ENCODE data around the gene KLF12.

DNA sequence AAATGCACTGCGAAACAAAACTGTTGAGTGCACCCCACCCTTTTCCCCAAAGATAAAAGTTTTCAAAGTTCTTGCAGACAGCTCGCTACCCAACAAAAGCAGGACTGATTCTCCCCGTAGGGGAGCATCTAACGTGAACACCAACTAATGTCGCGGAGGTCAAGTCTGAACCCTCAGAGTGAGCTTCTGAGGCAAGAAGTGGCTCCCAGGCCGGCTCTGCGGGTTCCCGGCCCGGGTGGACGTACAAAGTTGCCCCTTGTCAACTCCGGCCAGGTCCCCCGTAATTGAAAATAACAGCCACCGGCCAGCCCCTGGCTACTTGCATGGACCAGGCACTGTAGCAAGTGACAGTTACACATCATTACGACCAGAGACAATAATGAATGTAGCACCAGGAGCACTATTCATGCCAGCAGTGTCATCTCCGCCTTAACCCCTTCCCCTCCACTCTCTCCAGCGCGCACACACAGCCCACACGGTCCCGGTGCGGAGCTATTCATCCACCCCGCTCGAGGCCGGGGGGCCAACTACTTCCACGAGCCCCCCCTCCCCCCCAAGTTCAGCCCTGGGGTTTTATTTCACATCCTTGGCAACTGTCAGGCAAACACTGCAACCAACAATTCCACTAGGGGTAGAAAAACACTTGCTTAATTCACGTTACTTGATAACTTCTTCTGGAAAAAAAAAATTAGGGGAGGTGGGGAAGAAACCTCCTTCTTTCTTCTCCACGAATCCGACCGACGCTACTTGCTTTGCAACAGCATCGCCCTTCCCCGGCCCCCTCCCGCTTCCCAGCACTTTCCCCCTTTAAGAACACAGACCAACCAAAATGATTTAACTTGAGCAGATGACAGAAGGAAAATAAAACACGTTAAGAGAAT is 1.2 kb downstream of the KLF12 start:
- TF ChIP-seq, protein P1, sequence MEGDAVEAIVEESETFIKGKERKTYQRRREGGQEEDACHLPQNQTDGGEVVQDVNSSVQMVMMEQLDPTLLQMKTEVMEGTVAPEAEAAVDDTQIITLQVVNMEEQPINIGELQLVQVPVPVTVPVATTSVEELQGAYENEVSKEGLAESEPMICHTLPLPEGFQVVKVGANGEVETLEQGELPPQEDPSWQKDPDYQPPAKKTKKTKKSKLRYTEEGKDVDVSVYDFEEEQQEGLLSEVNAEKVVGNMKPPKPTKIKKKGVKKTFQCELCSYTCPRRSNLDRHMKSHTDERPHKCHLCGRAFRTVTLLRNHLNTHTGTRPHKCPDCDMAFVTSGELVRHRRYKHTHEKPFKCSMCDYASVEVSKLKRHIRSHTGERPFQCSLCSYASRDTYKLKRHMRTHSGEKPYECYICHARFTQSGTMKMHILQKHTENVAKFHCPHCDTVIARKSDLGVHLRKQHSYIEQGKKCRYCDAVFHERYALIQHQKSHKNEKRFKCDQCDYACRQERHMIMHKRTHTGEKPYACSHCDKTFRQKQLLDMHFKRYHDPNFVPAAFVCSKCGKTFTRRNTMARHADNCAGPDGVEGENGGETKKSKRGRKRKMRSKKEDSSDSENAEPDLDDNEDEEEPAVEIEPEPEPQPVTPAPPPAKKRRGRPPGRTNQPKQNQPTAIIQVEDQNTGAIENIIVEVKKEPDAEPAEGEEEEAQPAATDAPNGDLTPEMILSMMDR (IDR thresholded peaks at IDR 0.05), result no peak
- no peak for TF ChIP-seq POLR2A (IDR thresholded peaks at IDR 0.05)

Measured in esophagus squamous epithelium (tissue), 4 donors.